ENCODE results near the gene MLC1. TPM values are rescaled to one million over a fixed set of nuclear protein-coding genes. Genes with fewer than 3 reads are reported as not detected.

The MLC1 gene
- polyA plus RNA-seq, 1 donor (not counting 4 experiments of a cell fraction or from before 2014, with no cell fraction given), result not detected

GRCh38 chr22:50112151-50113118 is 27.2 kb upstream of the MLC1 start:
- no peak overlapping the region for H3K4me2 ChIP-seq (ENCODE audit: control insufficient read depth, extremely low read depth, insufficient read depth, low read depth, low read length)
- no peaks in the 10 kb centered on the region for H3K9me1 ChIP-seq (ENCODE audit: control insufficient read depth, extremely low read depth, insufficient read depth, low read length)
- H2AFZ ChIP-seq (ENCODE audit: control insufficient read depth, low read length), result no peak overlapping the region
- dilution Hi-C loops (cut with MboI; ENCODE audit: extremely low pct_ligation_motif_present, low sequenced_read_pairs), result no loop called here
- H3K4me3 ChIP-seq (ENCODE audit: control insufficient read depth in 2 of 3, extremely low read depth in 1 of 3, insufficient read depth in 2 of 3, low read depth in 1 of 3, low read length in 3 of 3), result no peak overlapping the region
- H3K27me3 ChIP-seq (ENCODE audit: control insufficient read depth, extremely low read depth, insufficient read depth, low read length), result no peaks in the 10 kb centered on the region
- TF ChIP-seq EZH2 (IDR thresholded peaks at IDR 0.05; ENCODE audit: low read length) (no peak), CTCF (optimal IDR thresholded peaks at IDR 0.05 in 1 of 3, IDR thresholded peaks at IDR 0.05 in 1 of 3, conservative IDR thresholded peaks at IDR 0.05 in 1 of 3; ENCODE audit: extremely low read depth in 1 of 3, insufficient read depth in 2 of 3, low read length in 3 of 3) (no peak)
- no peak for FAIRE-seq
- no peaks in the 10 kb centered on the region for H3K9me3 ChIP-seq (ENCODE audit: control insufficient read depth, low read depth, low read length)
- no peaks in the 10 kb centered on the region for H3K79me2 ChIP-seq (ENCODE audit: control insufficient read depth, insufficient read depth, low read length)
- H4K20me1 ChIP-seq (ENCODE audit: control insufficient read depth, extremely low read depth, insufficient read depth, low read length), result no peaks in the 10 kb centered on the region
- no peaks in the 10 kb centered on the region for H3K36me3 ChIP-seq (ENCODE audit: control insufficient read depth in 2 of 2, extremely low read depth in 1 of 2, insufficient read depth in 2 of 2, low read length in 2 of 2)
- DNase-seq (ENCODE audit: low read depth, low spot score), result no peak
- H3K4me1 ChIP-seq (ENCODE audit: control insufficient read depth, extremely low read depth, insufficient read depth, low read length), result peaks cover 6% of the 10 kb centered on the region
- H3K9ac ChIP-seq (ENCODE audit: control insufficient read depth, extremely low read depth, insufficient read depth, low read length), result no peak overlapping the region
- no peak overlapping the region for H3K27ac ChIP-seq (ENCODE audit: control insufficient read depth, insufficient read depth, low read length)

GRCh38 chr22:50111056-50111455 is 25.8 kb upstream of the MLC1 start:
- no peak for TF ChIP-seq EZH2 (IDR thresholded peaks at IDR 0.05; ENCODE audit: low read length)
- TF ChIP-seq CTCF (optimal IDR thresholded peaks at IDR 0.05 in 1 of 3, IDR thresholded peaks at IDR 0.05 in 1 of 3, conservative IDR thresholded peaks at IDR 0.05 in 1 of 3; ENCODE audit: extremely low read depth in 1 of 3, insufficient read depth in 2 of 3, low read length in 3 of 3), result no peak
- FAIRE-seq, result no peak
- H3K27me3 ChIP-seq (ENCODE audit: control insufficient read depth, extremely low read depth, insufficient read depth, low read length), result no peaks in the 10 kb centered on the region
- no peak overlapping the region for H3K9ac ChIP-seq (ENCODE audit: control insufficient read depth, extremely low read depth, insufficient read depth, low read length)
- H4K20me1 ChIP-seq (ENCODE audit: control insufficient read depth, extremely low read depth, insufficient read depth, low read length), result no peaks in the 10 kb centered on the region
- H2AFZ ChIP-seq (ENCODE audit: control insufficient read depth, low read length), result no peak overlapping the region
- no peak for DNase-seq (ENCODE audit: low read depth, low spot score)
- no peaks in the 10 kb centered on the region for H3K79me2 ChIP-seq (ENCODE audit: control insufficient read depth, insufficient read depth, low read length)
- H3K4me1 ChIP-seq (ENCODE audit: control insufficient read depth, extremely low read depth, insufficient read depth, low read length), result peaks cover 6% of the 10 kb centered on the region
- H3K4me2 ChIP-seq (ENCODE audit: control insufficient read depth, extremely low read depth, insufficient read depth, low read depth, low read length), result no peak overlapping the region
- no peak overlapping the region for H3K4me3 ChIP-seq (ENCODE audit: control insufficient read depth in 2 of 3, extremely low read depth in 1 of 3, insufficient read depth in 2 of 3, low read depth in 1 of 3, low read length in 3 of 3)
- dilution Hi-C loops (cut with MboI; ENCODE audit: extremely low pct_ligation_motif_present, low sequenced_read_pairs), result no loop called here
- no peaks in the 10 kb centered on the region for H3K9me1 ChIP-seq (ENCODE audit: control insufficient read depth, extremely low read depth, insufficient read depth, low read length)
- no peak overlapping the region for H3K27ac ChIP-seq (ENCODE audit: control insufficient read depth, insufficient read depth, low read length)
- H3K36me3 ChIP-seq (ENCODE audit: control insufficient read depth in 2 of 2, extremely low read depth in 1 of 2, insufficient read depth in 2 of 2, low read length in 2 of 2), result no peaks in the 10 kb centered on the region
- H3K9me3 ChIP-seq (ENCODE audit: control insufficient read depth, low read depth, low read length), result no peaks in the 10 kb centered on the region
